Mesenchymal stem cell (in vitro differentiated cells and primary cell): ENCODE data around the gene SATB1.

Experiments
- DNase-seq: peaks from one replicate; pipeline ENCODE4 v3.0.0-alpha.2; 2013
- H2AFZ ChIP-seq: one replicate; pipeline ENCODE4 v1.6.1; 2013; ENCODE audit warnings: low read depth, mild to moderate bottlenecking, control low read depth, inconsistent platforms, low read length, moderate library complexity
- H2AK5ac ChIP-seq: 2 replicates; pipeline ENCODE4 v1.6.1; 2013; ENCODE audit warnings: low read length, moderate library complexity, mild to moderate bottlenecking, inconsistent platforms; ENCODE audit not compliant: severe bottlenecking
- H2BK120ac ChIP-seq: one replicate; pipeline ENCODE4 v1.6.1; 2013; ENCODE audit warnings: low read depth, mild to moderate bottlenecking, inconsistent platforms, low read length, moderate library complexity
- H2BK12ac ChIP-seq, 2 experiments: one replicate each; pipeline ENCODE4 v1.6.1; 2013; ENCODE audit warnings: inconsistent platforms in 2 of 2, low read length in 2 of 2, mild to moderate bottlenecking in 2 of 2, moderate library complexity in 2 of 2, control low read depth in 1 of 2
- H2BK15ac ChIP-seq: one replicate; pipeline ENCODE4 v1.6.1; 2013; ENCODE audit warnings: mild to moderate bottlenecking, low read depth, inconsistent platforms; ENCODE audit not compliant: poor library complexity, severe bottlenecking
- H2BK5ac ChIP-seq: 2 replicates; pipeline ENCODE4 v1.6.1; 2013; ENCODE audit warnings: low read depth, mild to moderate bottlenecking, low read length, control low read depth, inconsistent platforms; ENCODE audit not compliant: poor library complexity, severe bottlenecking
- H3K14ac ChIP-seq, 2 experiments: one replicate each; pipeline ENCODE4 v1.6.1; 2013; ENCODE audit warnings: inconsistent platforms in 2 of 2, low read length in 2 of 2, control low read depth in 1 of 2, mild to moderate bottlenecking in 1 of 2, moderate library complexity in 1 of 2
- H3K18ac ChIP-seq, 2 experiments: one replicate each; pipeline ENCODE4 v1.6.1; 2013; ENCODE audit warnings: inconsistent platforms in 2 of 2, low read length in 2 of 2, control low read depth in 1 of 2, low read depth in 1 of 2, mild to moderate bottlenecking in 1 of 2
- H3K23ac ChIP-seq, 2 experiments: one replicate each; pipeline ENCODE4 v1.6.1; 2013; ENCODE audit warnings: inconsistent platforms in 2 of 2, low read length in 2 of 2, mild to moderate bottlenecking in 2 of 2, moderate library complexity in 2 of 2, control low read depth in 1 of 2
- H3K27ac ChIP-seq: 2 replicates; pipeline ENCODE4 v1.5.1; 2013; ENCODE audit warnings: mild to moderate bottlenecking, moderate library complexity, low read length, control low read depth, inconsistent platforms; ENCODE audit not compliant: poor library complexity, severe bottlenecking
- H3K27me3 ChIP-seq, 2 experiments: 2 replicates each; pipeline versions ENCODE4 v1.6.1 to v1.7.0; 2013; ENCODE audit warnings: low read length in 2 of 2, mild to moderate bottlenecking in 2 of 2, moderate library complexity in 2 of 2, control low read depth in 1 of 2, inconsistent platforms in 1 of 2; ENCODE audit not compliant: control insufficient read depth in 1 of 2, insufficient read depth in 1 of 2
- H3K36me3 ChIP-seq, 2 experiments: 2 replicates each; pipeline versions ENCODE4 v1.6.1 to v1.7.0; 2013; ENCODE audit warnings: low read length in 2 of 2, control low read depth in 1 of 2, inconsistent platforms in 1 of 2, low read depth in 1 of 2, mild to moderate bottlenecking in 1 of 2; ENCODE audit not compliant: insufficient read depth in 2 of 2, control insufficient read depth in 1 of 2
- H3K4ac ChIP-seq, 2 experiments: one replicate each; pipeline ENCODE4 v1.6.1; 2013; ENCODE audit warnings: inconsistent platforms in 2 of 2, low read length in 2 of 2, mild to moderate bottlenecking in 2 of 2, moderate library complexity in 2 of 2, control low read depth in 1 of 2, low read depth in 1 of 2
- H3K4me1 ChIP-seq: 2 replicates; pipeline ENCODE4 v1.6.1; 2013; ENCODE audit warnings: low read depth, low read length, control low read depth; ENCODE audit not compliant: control insufficient read depth, insufficient read depth
- H3K4me2 ChIP-seq: 2 replicates; pipeline ENCODE4 v1.6.1; 2013; ENCODE audit warnings: low read length, mild to moderate bottlenecking, inconsistent platforms; ENCODE audit not compliant: poor library complexity, severe bottlenecking
- H3K4me3 ChIP-seq, 2 experiments: 2 replicates each; pipeline versions ENCODE4 v1.5.1 to v1.7.0; 2013; ENCODE audit warnings: low read length in 2 of 2, mild to moderate bottlenecking in 2 of 2, control low read depth in 1 of 2, low read depth in 1 of 2; ENCODE audit not compliant: insufficient read depth in 1 of 2
- H3K79me1 ChIP-seq: replicated peaks from 2 replicates; pipeline ENCODE4 v1.6.1; 2013; ENCODE audit warnings: mild to moderate bottlenecking, control low read depth, low read length, inconsistent platforms; ENCODE audit not compliant: poor library complexity, severe bottlenecking
- H3K9ac ChIP-seq: 2 replicates; pipeline ENCODE4 v1.7.0; 2013; ENCODE audit warnings: mild to moderate bottlenecking, low read length, moderate library complexity
- H3K9me3 ChIP-seq: 2 replicates; pipeline ENCODE4 v1.7.0; 2013; ENCODE audit warnings: mild to moderate bottlenecking, low read length; ENCODE audit not compliant: control insufficient read depth
- H4K8ac ChIP-seq: one replicate; pipeline ENCODE4 v1.6.1; 2013; ENCODE audit warnings: inconsistent platforms, mild to moderate bottlenecking, low read length, moderate library complexity
- H4K91ac ChIP-seq: one replicate; pipeline ENCODE4 v1.6.1; 2013; ENCODE audit warnings: mild to moderate bottlenecking, low read length, inconsistent platforms
- WGBS: methylation state at CpG from one replicate; pipeline ENCODE4 v1.1.7; 2013; ENCODE audit warnings: mixed read lengths; 5-methylcytosine and 5-hydroxymethylcytosine counted together

The SATB1 gene

DNA sequence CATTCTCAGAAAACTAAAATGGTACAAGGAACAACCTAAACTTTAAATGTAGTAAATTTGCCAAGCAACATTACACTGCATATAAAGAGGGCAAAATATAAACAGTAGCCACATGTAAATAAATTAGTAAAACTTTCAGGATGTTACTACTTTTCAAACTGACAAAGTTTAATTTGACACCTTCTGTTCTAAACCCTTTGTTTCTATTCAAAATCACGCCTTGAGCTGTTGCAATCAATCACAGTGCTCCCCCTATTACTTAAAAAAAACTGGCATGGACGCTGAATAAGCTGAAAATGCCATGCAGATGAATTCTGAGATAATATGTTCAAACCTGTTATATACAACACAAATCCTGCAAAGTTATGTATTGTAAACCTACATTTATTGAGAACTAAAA is 69.3 kb downstream of the SATB1 start:
- Histone ChIP-seq H3K27ac (no peak overlapping the region), H3K27me3 (no peaks in the 10 kb centered on the region), H4K8ac (no peak overlapping the region), H3K4me1 (no peaks in the 10 kb centered on the region), H3K14ac (no peak overlapping the region), H2BK5ac (no peak overlapping the region), H3K18ac (no peak overlapping the region), H2BK12ac (no peak overlapping the region), H3K4me2 (no peak overlapping the region), H4K91ac (no peak overlapping the region), H2AK5ac (no peak overlapping the region), H3K36me3 (peaks cover 0 to 18% of the 10 kb centered on the region in 2 experiments), H3K79me1 (no peaks in the 10 kb centered on the region), H2BK15ac (no peak overlapping the region), H3K23ac (no peak overlapping the region), H3K4ac (no peak overlapping the region), H3K9me3 (no peaks in the 10 kb centered on the region), H2AFZ (no peak overlapping the region), H3K9ac (no peak overlapping the region), H2BK120ac (no peak overlapping the region), H3K4me3 (no peak overlapping the region)
- no peak for DNase-seq
- WGBS: 73% methylated on average over 1 of the region's 2 CpGs

DNA sequence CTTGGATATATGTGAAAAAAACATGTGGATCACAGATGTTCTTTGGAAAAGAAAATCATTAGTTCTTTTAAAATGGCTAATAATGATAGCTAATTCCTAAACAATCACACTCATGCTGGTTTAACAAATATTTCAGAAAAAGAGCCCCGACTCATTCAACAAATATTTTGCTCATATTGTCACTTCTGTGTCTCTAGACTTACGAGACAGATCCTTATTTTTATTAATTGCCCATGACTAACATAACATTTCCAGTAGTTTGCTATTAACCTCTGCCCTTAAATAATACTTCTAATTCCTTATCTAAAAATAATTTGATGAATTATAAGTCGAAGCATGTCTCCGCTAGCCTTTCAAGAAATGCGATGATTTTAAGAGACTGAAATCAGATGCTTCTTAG is 70.4 kb downstream of the SATB1 start:
- Histone ChIP-seq H2BK5ac (no peak overlapping the region), H3K27me3 (no peaks in the 10 kb centered on the region), H3K4me2 (no peak overlapping the region), H3K4me1 (no peaks in the 10 kb centered on the region), H3K9ac (no peak overlapping the region), H3K27ac (no peak overlapping the region), H3K79me1 (no peaks in the 10 kb centered on the region), H2BK15ac (no peak overlapping the region), H3K4ac (no peak overlapping the region), H2AK5ac (no peak overlapping the region), H4K8ac (no peak overlapping the region), H2AFZ (no peak overlapping the region), H3K36me3 (peaks cover 0 to 17% of the 10 kb centered on the region in 2 experiments), H3K4me3 (no peak overlapping the region), H3K9me3 (no peaks in the 10 kb centered on the region), H3K14ac (no peak overlapping the region), H2BK12ac (no peak overlapping the region), H4K91ac (no peak overlapping the region), H3K18ac (no peak overlapping the region), H3K23ac (no peak overlapping the region), H2BK120ac (no peak overlapping the region)
- peak; percentile 1 for DNase-seq
- 28% methylated on average over 5 of the region's 5 CpGs for WGBS

DNA sequence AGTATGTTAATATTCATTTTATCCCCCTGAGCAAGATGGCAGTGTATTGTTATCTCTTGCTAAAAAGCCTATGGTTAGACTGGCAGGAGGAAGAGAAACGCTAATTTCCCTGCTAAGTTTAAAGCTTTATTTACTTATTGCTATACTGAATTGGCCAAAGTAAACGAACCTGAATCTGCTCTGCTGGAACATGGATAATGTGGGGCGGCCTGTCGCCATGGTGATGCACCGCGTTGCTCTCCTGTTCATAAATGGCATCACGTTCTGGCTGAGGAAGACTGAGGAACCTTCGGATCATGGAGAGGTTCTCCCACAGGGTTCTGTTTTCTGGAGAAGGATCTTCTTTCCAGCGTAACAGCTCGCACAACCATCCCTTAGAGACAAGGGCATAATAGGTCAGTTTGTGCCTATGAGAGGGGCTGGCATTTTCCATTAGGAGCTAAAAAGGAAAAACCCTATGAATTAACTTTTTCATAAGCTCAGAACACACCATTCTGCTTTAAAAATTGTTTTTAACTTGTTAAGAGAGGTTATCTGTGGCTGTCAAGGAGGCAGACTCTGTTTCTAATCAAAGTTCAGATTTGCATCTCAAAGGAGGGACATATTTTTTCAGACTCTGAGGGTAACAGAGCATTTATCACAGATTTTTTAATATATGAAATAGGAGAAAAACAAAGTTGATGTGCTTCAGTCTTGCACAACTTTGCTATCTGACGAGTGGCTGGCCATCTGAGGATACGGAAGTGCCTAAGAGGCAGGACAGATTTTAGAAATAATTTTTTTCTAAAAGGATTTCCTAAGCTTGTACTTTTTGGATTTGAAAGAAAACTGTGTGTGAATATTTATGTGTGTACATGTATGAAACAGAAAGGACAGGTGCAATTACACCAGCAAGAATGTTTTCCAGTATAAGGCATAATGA is 73.1 kb downstream of the SATB1 start:
- H3K4me3 ChIP-seq: no peak overlapping the region
- H2BK5ac ChIP-seq: no peak overlapping the region
- 86% methylated on average over 10 of the region's 12 CpGs for WGBS
- H3K14ac ChIP-seq: no peak overlapping the region
- H3K27me3 ChIP-seq: no peaks in the 10 kb centered on the region
- no peak overlapping the region for H3K4me2 ChIP-seq
- no peak overlapping the region for H2BK12ac ChIP-seq
- no peak overlapping the region for H2AK5ac ChIP-seq
- H4K8ac ChIP-seq: no peak overlapping the region
- no peak overlapping the region for H3K18ac ChIP-seq
- H3K4me1 ChIP-seq: no peaks in the 10 kb centered on the region
- H4K91ac ChIP-seq: no peak overlapping the region
- no peak overlapping the region for H3K4ac ChIP-seq
- no peak overlapping the region for H3K27ac ChIP-seq
- DNase-seq: no peak
- H2AFZ ChIP-seq: no peak overlapping the region
- peaks cover 5 to 31% of the 10 kb centered on the region in 2 experiments for H3K36me3 ChIP-seq
- H2BK120ac ChIP-seq: no peak overlapping the region
- H3K79me1 ChIP-seq: no peaks in the 10 kb centered on the region
- no peaks in the 10 kb centered on the region for H3K9me3 ChIP-seq
- no peak overlapping the region for H3K23ac ChIP-seq
- no peak overlapping the region for H3K9ac ChIP-seq
- H2BK15ac ChIP-seq: no peak overlapping the region

DNA sequence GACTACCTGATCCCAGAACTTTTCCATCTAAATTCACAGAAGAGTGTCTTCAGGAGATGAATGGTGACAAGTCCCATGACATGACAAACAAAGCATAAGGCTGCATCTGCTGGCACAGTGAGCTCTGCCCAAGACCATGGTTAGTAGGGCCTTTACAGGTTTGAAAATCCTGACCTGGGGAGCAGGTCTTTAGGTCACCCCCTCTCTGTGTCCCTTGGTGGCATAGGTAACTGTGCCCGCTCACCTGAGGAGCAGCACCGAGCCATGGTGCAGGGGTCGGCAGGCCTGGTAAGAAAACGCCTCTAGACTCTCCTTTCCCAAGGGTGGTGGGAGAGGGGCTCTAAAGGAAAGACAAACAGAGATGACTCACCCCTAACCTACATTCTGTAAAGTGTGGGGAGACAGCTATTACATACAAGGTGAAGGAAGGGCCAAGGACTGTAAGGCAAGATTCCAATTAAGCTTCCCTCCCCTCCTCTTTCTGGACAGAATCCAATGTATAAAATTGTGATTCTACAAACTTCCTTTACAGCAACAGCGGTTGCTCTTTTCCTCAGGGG is 74.0 kb downstream of the SATB1 start:
- 59% methylated on average over 2 of the region's 5 CpGs for WGBS
- Histone ChIP-seq H2BK5ac (no peak overlapping the region), H3K23ac (no peak overlapping the region), H3K9ac (no peak overlapping the region), H3K36me3 (peaks cover 5 to 31% of the 10 kb centered on the region in 2 experiments), H2AK5ac (no peak overlapping the region), H3K4me2 (no peak overlapping the region), H2BK15ac (no peak overlapping the region), H3K14ac (no peak overlapping the region), H3K4me1 (no peaks in the 10 kb centered on the region), H2BK12ac (no peak overlapping the region), H3K4me3 (no peak overlapping the region), H2BK120ac (no peak overlapping the region), H3K9me3 (no peaks in the 10 kb centered on the region), H3K79me1 (no peaks in the 10 kb centered on the region), H4K91ac (no peak overlapping the region), H3K4ac (no peak overlapping the region), H3K27me3 (no peaks in the 10 kb centered on the region), H4K8ac (no peak overlapping the region), H3K18ac (no peak overlapping the region), H3K27ac (no peak overlapping the region), H2AFZ (no peak overlapping the region)
- DNase-seq: no peak
